OCI-LY1 (cell line): Measurements from ENCODE around the gene MRGPRF.

Experiments used
- H2AFZ ChIP-seq: fragments of 200-600 bp; sonication (generic), shearing (Covaris generic); 2 replicates; pipeline ENCODE4 v1.6.0; 2014; ENCODE audit warnings: antibody characterized with exemption, mild to moderate bottlenecking, low read length
- H3F3A ChIP-seq: fragments of 200-600 bp; sonication (generic), shearing (Covaris generic); 2 replicates; pipeline ENCODE4 v1.6.0; 2014; ENCODE audit warnings: mild to moderate bottlenecking, antibody characterized with exemption, low read length, moderate library complexity; ENCODE audit not compliant: insufficient read depth
- H3K27ac ChIP-seq: fragments of 200-600 bp; sonication (generic); 2 replicates; pipeline ENCODE4 v1.5.1; 2014; ENCODE audit warnings: low read length, mixed run types, mild to moderate bottlenecking, low read depth; ENCODE audit not compliant: poor library complexity, severe bottlenecking
- H3K27me3 ChIP-seq: fragments of 200-600 bp; sonication (generic); 2 replicates; pipeline ENCODE4 v1.6.0; 2014; ENCODE audit warnings: antibody characterized with exemption, mild to moderate bottlenecking, low read length, moderate library complexity; ENCODE audit not compliant: insufficient read depth
- H3K36me3 ChIP-seq: fragments of 200-600 bp; sonication (generic); 2 replicates; pipeline ENCODE4 v1.6.1; 2014; ENCODE audit warnings: mild to moderate bottlenecking, antibody characterized with exemption, low read length, moderate library complexity, mixed read lengths; ENCODE audit not compliant: insufficient read depth
- H3K4me1 ChIP-seq: fragments of 200-600 bp; sonication (generic); 2 replicates; pipeline ENCODE4 v1.5.1; 2014; ENCODE audit warnings: mild to moderate bottlenecking, low read length, moderate library complexity; ENCODE audit not compliant: insufficient read depth, severe bottlenecking
- H3K4me2 ChIP-seq: fragments of 200-600 bp; sonication (generic), shearing (Covaris generic); 2 replicates; pipeline ENCODE4 v1.6.1; 2014; ENCODE audit warnings: low read length
- H3K4me3 ChIP-seq: fragments of 200-600 bp; sonication (generic); 2 replicates; pipeline ENCODE4 v1.5.1; 2014; ENCODE audit warnings: low read length, low read depth, mild to moderate bottlenecking, mixed read lengths; ENCODE audit not compliant: poor library complexity, severe bottlenecking
- H3K79me2 ChIP-seq: fragments of 200-600 bp; shearing (Covaris generic); 2 replicates; pipeline ENCODE4 v1.6.1; 2016; ENCODE audit warnings: mixed run types, low read length, mixed read lengths; ENCODE audit not compliant: insufficient read depth
- H3K9ac ChIP-seq: fragments of 200-600 bp; sonication (generic), shearing (Covaris generic); 2 replicates; pipeline ENCODE4 v1.6.1; 2014; ENCODE audit warnings: mild to moderate bottlenecking, low read length, mixed read lengths
- H3K9me2 ChIP-seq: fragments of 200-600 bp; sonication (generic), shearing (Covaris generic); 2 replicates; pipeline ENCODE4 v1.6.1; 2014; ENCODE audit warnings: low read depth, mild to moderate bottlenecking, low read length, mixed read lengths
- H3K9me3 ChIP-seq: fragments of 200-600 bp; shearing (Covaris generic); 2 replicates; pipeline ENCODE4 v1.6.1; 2014; ENCODE audit warnings: low read length, mixed read lengths
- H4K20me1 ChIP-seq: fragments of 200-600 bp; sonication (generic), shearing (Covaris generic); 2 replicates; pipeline ENCODE4 v1.6.0; 2016; ENCODE audit warnings: mild to moderate bottlenecking, low read length; ENCODE audit not compliant: insufficient read depth
- CTCF ChIP-seq: fragments of 200-600 bp; sonication (generic), shearing (Covaris generic); IDR thresholded peaks from 2 replicates; pipeline ENCODE4 v1.5.1; 2017; ENCODE audit warnings: mild to moderate bottlenecking, antibody characterized with exemption, low read length, moderate library complexity, mixed read lengths
- EZH2 ChIP-seq: fragments of 200-600 bp; sonication (generic), shearing (Covaris generic); IDR thresholded peaks from 2 replicates; pipeline ENCODE4 v1.8.0; 2017; ENCODE audit warnings: borderline replicate concordance, mixed run types, mild to moderate bottlenecking, antibody characterized with exemption, low read length, moderate library complexity, mixed read lengths

The MRGPRF gene

GRCh38 chr11:69009441-69010211 lies 3.4 kb downstream of the MRGPRF start:
- no peaks in the 10 kb centered on the region for H3K4me1 ChIP-seq

GRCh38 chr11:69008737-69009440 lies 4.2 kb downstream of the MRGPRF start:
- Histone ChIP-seq H3K27ac (no peak overlapping the region), H3F3A (no peaks in the 10 kb centered on the region), H3K9ac (no peak overlapping the region), H3K27me3 (no peaks in the 10 kb centered on the region; the same call in 1 of the 2 replicates), H3K36me3 (no peaks in the 10 kb centered on the region), H3K4me1 (no peaks in the 10 kb centered on the region), H3K79me2 (no peaks in the 10 kb centered on the region), H4K20me1 (no peaks in the 10 kb centered on the region), H2AFZ (no peak overlapping the region), H3K9me2 (no peaks in the 10 kb centered on the region), H3K4me2 (no peak overlapping the region), H3K9me3 (no peaks in the 10 kb centered on the region), H3K4me3 (no peak overlapping the region)
- TF ChIP-seq EZH2 (no peak), CTCF (no peak)

More at GRCh38 chr11:69009441-69010211, 3.4 kb downstream of the MRGPRF start:
- H2AFZ ChIP-seq = no peak overlapping the region
- no peak overlapping the region for H3K4me2 ChIP-seq
- H4K20me1 ChIP-seq = no peaks in the 10 kb centered on the region
- no peak overlapping the region for H3K4me3 ChIP-seq
- H3K79me2 ChIP-seq = no peaks in the 10 kb centered on the region
- TF ChIP-seq EZH2 = no peak
- TF ChIP-seq CTCF = no peak
- no peaks in the 10 kb centered on the region for H3K36me3 ChIP-seq
- H3K9me2 ChIP-seq = no peaks in the 10 kb centered on the region
- no peaks in the 10 kb centered on the region for H3K27me3 ChIP-seq
- no peak overlapping the region for H3K27ac ChIP-seq
- no peaks in the 10 kb centered on the region for H3K9me3 ChIP-seq
- no peaks in the 10 kb centered on the region for H3F3A ChIP-seq
- no peak overlapping the region for H3K9ac ChIP-seq

- Histone ChIP-seq H3K27ac (no peak overlapping the region), H3K4me1 (no peaks in the 10 kb centered on the region), H3K4me2 (no peak overlapping the region), H4K20me1 (no peaks in the 10 kb centered on the region), H3F3A (no peaks in the 10 kb centered on the region), H3K27me3 (no peaks in the 10 kb centered on the region; the same call in 1 of the 2 replicates), H3K79me2 (no peaks in the 10 kb centered on the region), H3K36me3 (no peaks in the 10 kb centered on the region), H3K9me3 (no peaks in the 10 kb centered on the region), H2AFZ (no peak overlapping the region), H3K9ac (no peak overlapping the region), H3K4me3 (no peak overlapping the region), H3K9me2 (no peaks in the 10 kb centered on the region)
- TF ChIP-seq EZH2 (no peak), CTCF (no peak)
Measured at GRCh38 chr11:69007975-69008381, 5.1 kb downstream of the MRGPRF start.
